HCT116 (cell line): Measurements from ENCODE around the gene MYL5. TPM values are rescaled to one million over a fixed set of nuclear protein-coding genes. Genes with fewer than 3 reads are reported as not detected.

Source experiments
- ATAC-seq: fragments of 200-7000 bp; cut with Tn5 transposase; 2 replicates; pipeline ENCODE4 v1.9.1; 2020; ENCODE audit warnings: mild to moderate bottlenecking, moderate library complexity
- BruUV-seq: library from RNA; stranded (reverse); fragments of 400-500 nt; replicated peaks from 2 replicates; lab custom pipeline; 2021; lab: Mats Ljungman, UMichigan
- CTCF ChIA-PET: fragments of 300-600 bp; sonication (Branson Sonifier 250); formaldehyde crosslinking; loops from one replicate; lab custom pipeline; 2021; ENCODE audit warnings: antibody characterized with exemption; lab: Charles Lee
- POLR2A ChIA-PET: fragments of 300-600, 350-600 bp; sonication (Branson Sonifier 250); formaldehyde crosslinking; loops from one replicate; lab custom pipeline; 2021; ENCODE audit warnings: antibody characterized with exemption; lab: Charles Lee
- RAD21 ChIA-PET, 2 experiments: fragments of 300-600 bp; sonication (Branson Sonifier 250); formaldehyde crosslinking; loops; one replicate each; lab custom pipeline; 2023; ENCODE audit warnings: low total read pairs in 2 of 2; ENCODE audit not compliant: uncharacterized antibody in 2 of 2, unreplicated experiment in 2 of 2, low non-redundant PET in 1 of 2; lab: Charles Lee
- DNase-seq: peaks from one replicate; pipeline ENCODE4 v3.0.0-alpha.2; 2010; ENCODE audit warnings: low read depth, low spot score
- H2AFZ ChIP-seq: fragments of 200-600 bp; shearing (Covaris generic), sonication (generic); 2 replicates; pipeline ENCODE4 v1.6.1; 2017; ENCODE audit warnings: low read depth, mixed run types, mixed read lengths, antibody characterized with exemption, low read length; ENCODE audit not compliant: poor library complexity, severe bottlenecking
- H3K27ac ChIP-seq: 2 replicates; pipeline ENCODE4 v1.5.1; 2012; ENCODE audit warnings: low read depth, low read length
- H3K27me3 ChIP-seq: fragments of 200-600 bp; sonication (generic); 2 replicates; pipeline ENCODE4 v1.6.1; 2016; ENCODE audit warnings: mixed run types, low read length, mixed read lengths; ENCODE audit not compliant: insufficient read depth
- H3K36me3 ChIP-seq, 2 experiments: fragments of 200-500 bp in 1 of 2; fragments of 200-600 bp in 1 of 2; sonication (Bioruptor generic) in 1 of 2; sonication (generic) in 1 of 2; 2 replicates each; pipeline versions ENCODE4 v1.5.1 to v1.6.1; 2014 to 2016; ENCODE audit warnings: low read length in 2 of 2, inconsistent platforms in 1 of 2, mixed read lengths in 1 of 2, mixed run types in 1 of 2; ENCODE audit not compliant: insufficient read depth in 2 of 2, control insufficient read depth in 1 of 2
- H3K4me1 ChIP-seq, 2 experiments: fragments of 200-600 bp in 1 of 2; sonication (generic) in 1 of 2; 2 replicates each; pipeline versions ENCODE4 v1.5.1 to v1.6.1; 2012 to 2017; ENCODE audit warnings: low read length in 2 of 2, inconsistent platforms in 1 of 2, mild to moderate bottlenecking in 1 of 2, mixed read lengths in 1 of 2, mixed run types in 1 of 2, moderate library complexity in 1 of 2; ENCODE audit not compliant: insufficient read depth in 2 of 2, control insufficient read depth in 1 of 2
- H3K4me2 ChIP-seq: fragments of 200-600 bp; sonication (generic); 2 replicates; pipeline ENCODE4 v1.6.1; 2017; ENCODE audit warnings: mixed run types, low read length, mixed read lengths
- H3K4me3 ChIP-seq, 2 experiments: fragments of 200-600 bp in 1 of 2; sonication (generic) in 1 of 2; replicated peaks in 1 of 2; 2 replicates each; pipeline ENCODE4 v1.5.1; 2011 to 2016; ENCODE audit warnings: low read length in 2 of 2, control low read depth in 1 of 2, low read depth in 1 of 2, mild to moderate bottlenecking in 1 of 2, mixed read lengths in 1 of 2, mixed run types in 1 of 2
- H3K79me2 ChIP-seq: fragments of 200-600 bp; sonication (generic); 2 replicates; pipeline ENCODE4 v1.6.1; 2017; ENCODE audit warnings: mild to moderate bottlenecking, mixed run types, low read length, moderate library complexity, mixed read lengths; ENCODE audit not compliant: insufficient read depth
- H3K9ac ChIP-seq: fragments of 200-600 bp; sonication (generic); 2 replicates; pipeline ENCODE4 v1.6.1; 2016; ENCODE audit warnings: low read length, mixed read lengths
- H3K9me2 ChIP-seq: fragments of 200-600 bp; sonication (generic), shearing (Covaris generic); 2 replicates; pipeline ENCODE4 v1.6.1; 2017; ENCODE audit warnings: mixed run types, mild to moderate bottlenecking, moderate library complexity; ENCODE audit not compliant: insufficient read depth
- H3K9me3 ChIP-seq, 2 experiments: fragments of 200-500 bp in 1 of 2; fragments of 200-600 bp in 1 of 2; sonication (Bioruptor generic) in 1 of 2; sonication (generic) in 1 of 2; 2 replicates each; pipeline ENCODE4 v1.6.1; 2014 to 2017; ENCODE audit warnings: low read length in 2 of 2, mixed read lengths in 2 of 2, inconsistent platforms in 1 of 2, low read depth in 1 of 2, mild to moderate bottlenecking in 1 of 2, mixed run types in 1 of 2, moderate library complexity in 1 of 2; ENCODE audit not compliant: control insufficient read depth in 1 of 2, insufficient read depth in 1 of 2
- H4K20me1 ChIP-seq: fragments of 200-600 bp; sonication (generic), shearing (Covaris generic); 2 replicates; pipeline ENCODE4 v1.6.1; 2017; ENCODE audit warnings: mixed run types, mild to moderate bottlenecking, moderate library complexity; ENCODE audit not compliant: insufficient read depth
- ATF3 ChIP-seq: IDR thresholded peaks from 2 replicates; pipeline ENCODE4 v1.6.1; 2012
- CBX3 ChIP-seq: IDR thresholded peaks from 2 replicates; pipeline ENCODE4 v1.6.1; 2012; ENCODE audit warnings: low read depth
- EGR1 ChIP-seq: IDR thresholded peaks from 2 replicates; pipeline ENCODE4 v1.6.1; 2012; ENCODE audit warnings: low read depth
- ELF1 ChIP-seq: IDR thresholded peaks from 2 replicates; pipeline ENCODE4 v1.6.1; 2012; ENCODE audit warnings: low read depth, borderline replicate concordance
- TCF7L2 ChIP-seq: IDR thresholded peaks from 2 replicates; pipeline ENCODE4 v1.7.0; 2011; ENCODE audit warnings: borderline replicate concordance, inconsistent platforms; ENCODE audit not compliant: insufficient read depth, insufficient read length; ENCODE audit errors: extremely low read depth
- intact Hi-C: fragments of 100-400 bp; cut with micrococcal nuclease; formaldehyde crosslinking; loops from 2 replicates; pipeline ENCODE4 v1.10.0; 2022
- total RNA-seq: library from RNA; stranded (reverse); gene quantifications from one replicate; pipeline ENCODE4 v1.2.1, GENCODE V29; 2021; ENCODE audit not compliant: unreplicated experiment
- TF ChIP-seq, protein P1 (sequence below), 3 experiments: fragments of 200-600 bp in 1 of 3; sonication (generic) in 1 of 3; IDR thresholded peaks in 2 of 3; conservative IDR thresholded peaks in 1 of 3; 2 replicates each; pipeline ENCODE4 v1.5.1; 2012 to 2017; ENCODE audit warnings: low read depth in 2 of 3, low read length in 2 of 3, antibody characterized with exemption in 1 of 3, borderline replicate concordance in 1 of 3, control low read depth in 1 of 3, mild to moderate bottlenecking in 1 of 3, mixed read lengths in 1 of 3, mixed run types in 1 of 3, moderate library complexity in 1 of 3; ENCODE audit not compliant: insufficient read depth in 1 of 3

The MYL5 gene
- total RNA-seq, 1 experiment from 2014 or later = 14.0 TPM

- Histone ChIP-seq H3K4me3 (no peak overlapping the region), H3K9me3 (no peaks in the 10 kb centered on the region), H3K27me3 (no peaks in the 10 kb centered on the region), H3K9ac (no peak overlapping the region), H4K20me1 (no peaks in the 10 kb centered on the region), H3K36me3 (no peaks in the 10 kb centered on the region), H3K79me2 (no peaks in the 10 kb centered on the region), H3K4me1 (no peaks in the 10 kb centered on the region), H2AFZ (no peak overlapping the region), H3K9me2 (no peaks in the 10 kb centered on the region), H3K27ac (no peak overlapping the region), H3K4me2 (no peak overlapping the region)
- RAD21 ChIA-PET = no interaction called here
- BruUV-seq = no TSS peak
- intact Hi-C loops = no loop called here
- TF ChIP-seq, protein P1, sequence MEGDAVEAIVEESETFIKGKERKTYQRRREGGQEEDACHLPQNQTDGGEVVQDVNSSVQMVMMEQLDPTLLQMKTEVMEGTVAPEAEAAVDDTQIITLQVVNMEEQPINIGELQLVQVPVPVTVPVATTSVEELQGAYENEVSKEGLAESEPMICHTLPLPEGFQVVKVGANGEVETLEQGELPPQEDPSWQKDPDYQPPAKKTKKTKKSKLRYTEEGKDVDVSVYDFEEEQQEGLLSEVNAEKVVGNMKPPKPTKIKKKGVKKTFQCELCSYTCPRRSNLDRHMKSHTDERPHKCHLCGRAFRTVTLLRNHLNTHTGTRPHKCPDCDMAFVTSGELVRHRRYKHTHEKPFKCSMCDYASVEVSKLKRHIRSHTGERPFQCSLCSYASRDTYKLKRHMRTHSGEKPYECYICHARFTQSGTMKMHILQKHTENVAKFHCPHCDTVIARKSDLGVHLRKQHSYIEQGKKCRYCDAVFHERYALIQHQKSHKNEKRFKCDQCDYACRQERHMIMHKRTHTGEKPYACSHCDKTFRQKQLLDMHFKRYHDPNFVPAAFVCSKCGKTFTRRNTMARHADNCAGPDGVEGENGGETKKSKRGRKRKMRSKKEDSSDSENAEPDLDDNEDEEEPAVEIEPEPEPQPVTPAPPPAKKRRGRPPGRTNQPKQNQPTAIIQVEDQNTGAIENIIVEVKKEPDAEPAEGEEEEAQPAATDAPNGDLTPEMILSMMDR (IDR thresholded peaks at IDR 0.05 in 2 of 3, conservative IDR thresholded peaks at IDR 0.05 in 1 of 3; ENCODE audit: borderline replicate concordance in 1 of 3, insufficient read depth in 1 of 3, low read depth in 2 of 3, low read length in 2 of 3) = no peak
- TF ChIP-seq TCF7L2 (no peak), ATF3 (no peak), ELF1 (no peak), EGR1 (no peak), CBX3 (no peak)
- CTCF ChIA-PET = no interaction called here
- DNase-seq (no peak), ATAC-seq (no peak)
- POLR2A ChIA-PET = no interaction called here
These were observed 15.4 kb upstream of the MYL5 start for GRCh38 chr4:658681-659667.
